HepG2 (cell line): ENCODE measurements around the gene NOL4L. TPM values are rescaled to one million over a fixed set of nuclear protein-coding genes. Genes with fewer than 3 reads are reported as not detected.
A peak's percentile ranks its signal among the peaks of the same experiment; 100 is the strongest.

Experiments
- CBX1 ChIP-seq: IDR thresholded peaks from one replicate; pipeline ENCODE4 v1.6.1; 2016; ENCODE audit warnings: antibody characterized with exemption, low read depth
- ETV5 ChIP-seq: IDR thresholded peaks from 2 replicates; pipeline ENCODE4 v1.6.1; 2018; ENCODE audit warnings: missing biosample characterization, missing genetic modification reagents, inconsistent platforms, borderline replicate concordance
- KLF9 ChIP-seq: IDR thresholded peaks from 2 replicates; pipeline ENCODE4 v1.6.1; 2016; ENCODE audit warnings: low read depth
- NFE2L1 ChIP-seq: sonication (generic); formaldehyde crosslinking; IDR thresholded peaks from 2 replicates; pipeline ENCODE4 v1.4.0; 2020; ENCODE audit warnings: missing genetic modification reagents, mild to moderate bottlenecking, borderline replicate concordance
- PPARG ChIP-seq: conservative IDR thresholded peaks from 2 replicates; pipeline ENCODE4 v1.6.1; 2016; ENCODE audit warnings: missing biosample characterization, missing genetic modification reagents
- SOX13 ChIP-seq, 3 experiments: fragments of 450-650 bp in 1 of 3; sonication (generic) in 1 of 3; formaldehyde crosslinking in 1 of 3; IDR thresholded peaks in 2 of 3; conservative IDR thresholded peaks in 1 of 3; 2 replicates each; pipeline versions ENCODE4 v1.5.0 to v1.6.1; 2016 to 2020; ENCODE audit warnings: antibody characterized with exemption in 1 of 3, mild to moderate bottlenecking in 1 of 3, missing compliant biosample characterization in 1 of 3, missing genetic modification reagents in 1 of 3, moderate library complexity in 1 of 3
- SP5 ChIP-seq: IDR thresholded peaks from 2 replicates; pipeline ENCODE4 v1.6.1; 2016; ENCODE audit warnings: low read depth, borderline replicate concordance
- SPEN ChIP-seq: sonication (generic); formaldehyde crosslinking; IDR thresholded peaks from 2 replicates; pipeline ENCODE4 v1.5.1; 2020; ENCODE audit warnings: low read depth, mild to moderate bottlenecking, missing genetic modification reagents
- SRF ChIP-seq: IDR thresholded peaks from 2 replicates; pipeline ENCODE4 v1.6.1; 2011; ENCODE audit warnings: mild to moderate bottlenecking, low read depth, low read length, moderate library complexity
- ZNF253 ChIP-seq: sonication (generic); formaldehyde crosslinking; IDR thresholded peaks from 2 replicates; pipeline ENCODE4 v1.8.0; 2022; ENCODE audit warnings: mild to moderate bottlenecking, missing genetic modification reagents, borderline replicate concordance
- ZNF605 ChIP-seq: sonication (generic); formaldehyde crosslinking; IDR thresholded peaks from 2 replicates; pipeline ENCODE4 v1.8.0; 2022; ENCODE audit warnings: mild to moderate bottlenecking, missing genetic modification reagents
- ZNF660 ChIP-seq: sonication (generic); formaldehyde crosslinking; IDR thresholded peaks from 2 replicates; pipeline ENCODE4 v1.5.1; 2020; ENCODE audit warnings: mild to moderate bottlenecking, low read depth, missing genetic modification reagents, borderline replicate concordance
- ZNF7 ChIP-seq: IDR thresholded peaks from 2 replicates; pipeline ENCODE4 v1.6.1; 2016; ENCODE audit warnings: missing biosample characterization, missing genetic modification reagents
- ZNF703 ChIP-seq: sonication (generic); formaldehyde crosslinking; IDR thresholded peaks from 2 replicates; pipeline ENCODE4 v1.5.1; 2020; ENCODE audit warnings: missing genetic modification reagents, mild to moderate bottlenecking, moderate library complexity, borderline replicate concordance
- ZNF773 ChIP-seq: sonication (generic); formaldehyde crosslinking; IDR thresholded peaks from 2 replicates; pipeline ENCODE4 v1.4.0; 2020; ENCODE audit warnings: missing genetic modification reagents, borderline replicate concordance
- ZNF777 ChIP-seq: sonication (generic); formaldehyde crosslinking; IDR thresholded peaks from 2 replicates; pipeline ENCODE4 v1.4.0; 2020; ENCODE audit warnings: missing genetic modification reagents
- ZXDC ChIP-seq: sonication (generic); formaldehyde crosslinking; IDR thresholded peaks from 2 replicates; pipeline ENCODE4 v1.5.0; 2020; ENCODE audit warnings: mild to moderate bottlenecking, missing genetic modification reagents
- polyA plus RNA-seq, 8 experiments: library from polyadenylated mRNA; depleted of rRNA in 3 of 8; stranded (reverse) in 7 of 8; unstranded in 1 of 8; fragments of >200 nt; fragmentation: Illumina TruSeq in 4 of 8; extraction: Trizol in 4 of 8; gene quantifications; 2 replicates each; pipeline versions ENCODE4 v1.2.1 to v1.2.3, GENCODE V29; 2011 to 2016; ENCODE audit warnings: low read depth in 4 of 8, missing spikeins in 1 of 8, mixed read lengths in 1 of 8; ENCODE audit not compliant: insufficient read depth in 1 of 8
- total RNA-seq, 5 experiments: library from RNA; depleted of rRNA; stranded (reverse); fragments of >200 nt; fragmentation: Illumina TruSeq; extraction: Trizol; gene quantifications; 2 replicates each; pipeline ENCODE4 v1.2.3, GENCODE V29; 2016; ENCODE audit warnings: low read depth in 1 of 5
- TF ChIP-seq, protein P1 (sequence below): sonication (generic); formaldehyde crosslinking; IDR thresholded peaks from 2 replicates; pipeline ENCODE4 v1.5.1; 2020; ENCODE audit warnings: missing genetic modification reagents, mild to moderate bottlenecking, borderline replicate concordance
- TF ChIP-seq, protein P2 (sequence below): sonication (generic); formaldehyde crosslinking; IDR thresholded peaks from 2 replicates; pipeline ENCODE4 v1.4.0; 2020; ENCODE audit warnings: mild to moderate bottlenecking, missing genetic modification reagents
- TF ChIP-seq, protein P3 (sequence below): sonication (generic); formaldehyde crosslinking; IDR thresholded peaks from 2 replicates; pipeline ENCODE4 v1.4.0; 2020; ENCODE audit warnings: low read depth, mild to moderate bottlenecking, missing genetic modification reagents
- TF ChIP-seq, protein P4 (sequence below): sonication (generic); formaldehyde crosslinking; IDR thresholded peaks from 2 replicates; pipeline ENCODE4 v1.4.0; 2020; ENCODE audit warnings: mild to moderate bottlenecking, missing genetic modification reagents

The NOL4L gene
- total and polyA plus RNA-seq, 2 of the 13 experiments (the other 11 are each of a cell fraction or from before 2014, with no cell fraction given), result 16.6 to 35.4 TPM

DNA sequence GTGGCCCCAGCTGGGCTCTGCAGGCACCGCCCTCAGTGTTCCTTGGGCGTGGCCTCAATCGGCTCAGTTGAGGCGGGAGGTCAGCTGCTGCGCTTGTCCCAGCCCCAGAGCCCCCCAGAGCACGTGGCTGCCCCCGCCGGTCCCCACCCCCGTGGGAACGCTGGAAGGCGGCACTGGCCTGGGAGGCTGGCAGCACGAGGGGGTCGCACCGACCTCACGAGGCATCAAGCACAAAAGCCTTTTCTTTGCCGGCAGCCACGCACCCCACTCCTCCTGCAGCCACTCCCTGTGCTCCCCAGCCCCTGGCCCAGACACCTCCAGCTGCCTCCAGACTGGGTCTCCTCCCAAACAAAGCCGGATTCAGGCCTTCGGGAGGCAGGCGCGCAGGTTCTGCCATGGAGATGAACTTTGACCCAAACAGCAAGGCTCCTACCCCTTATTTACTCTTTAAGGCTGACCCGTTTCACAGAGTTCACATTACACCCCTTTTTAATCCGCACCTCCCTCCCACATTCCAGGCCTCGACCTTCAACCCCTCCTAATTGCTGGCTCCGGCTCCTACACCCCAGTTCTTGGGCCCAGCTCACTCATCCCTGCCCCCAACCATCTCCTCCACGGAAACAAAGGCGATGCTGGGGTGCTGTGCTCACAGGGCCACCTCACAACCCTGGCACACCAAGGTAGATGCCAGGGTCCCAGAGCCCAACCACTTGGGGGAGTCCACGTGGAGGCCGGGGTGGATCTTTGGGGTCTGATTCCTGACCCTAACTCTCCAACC lies 111.7 kb downstream of the NOL4L start (continued):
- TF ChIP-seq, protein P1, sequence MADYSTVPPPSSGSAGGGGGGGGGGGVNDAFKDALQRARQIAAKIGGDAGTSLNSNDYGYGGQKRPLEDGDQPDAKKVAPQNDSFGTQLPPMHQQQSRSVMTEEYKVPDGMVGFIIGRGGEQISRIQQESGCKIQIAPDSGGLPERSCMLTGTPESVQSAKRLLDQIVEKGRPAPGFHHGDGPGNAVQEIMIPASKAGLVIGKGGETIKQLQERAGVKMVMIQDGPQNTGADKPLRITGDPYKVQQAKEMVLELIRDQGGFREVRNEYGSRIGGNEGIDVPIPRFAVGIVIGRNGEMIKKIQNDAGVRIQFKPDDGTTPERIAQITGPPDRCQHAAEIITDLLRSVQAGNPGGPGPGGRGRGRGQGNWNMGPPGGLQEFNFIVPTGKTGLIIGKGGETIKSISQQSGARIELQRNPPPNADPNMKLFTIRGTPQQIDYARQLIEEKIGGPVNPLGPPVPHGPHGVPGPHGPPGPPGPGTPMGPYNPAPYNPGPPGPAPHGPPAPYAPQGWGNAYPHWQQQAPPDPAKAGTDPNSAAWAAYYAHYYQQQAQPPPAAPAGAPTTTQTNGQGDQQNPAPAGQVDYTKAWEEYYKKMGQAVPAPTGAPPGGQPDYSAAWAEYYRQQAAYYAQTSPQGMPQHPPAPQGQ (CRISPR knock-in tag), result no peak
- peak; percentile 48 for TF ChIP-seq ETV5 (CRISPR knock-in tag)
- TF ChIP-seq SPEN (CRISPR knock-in tag), result peak; percentile 87
- TF ChIP-seq SRF, result peak; percentile 65; the same call in 1 of the 2 replicates
- TF ChIP-seq ZNF777 (CRISPR knock-in tag), result no peak
- TF ChIP-seq, protein P2, sequence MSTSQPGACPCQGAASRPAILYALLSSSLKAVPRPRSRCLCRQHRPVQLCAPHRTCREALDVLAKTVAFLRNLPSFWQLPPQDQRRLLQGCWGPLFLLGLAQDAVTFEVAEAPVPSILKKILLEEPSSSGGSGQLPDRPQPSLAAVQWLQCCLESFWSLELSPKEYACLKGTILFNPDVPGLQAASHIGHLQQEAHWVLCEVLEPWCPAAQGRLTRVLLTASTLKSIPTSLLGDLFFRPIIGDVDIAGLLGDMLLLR (CRISPR knock-in tag), result peak; percentile 57; the same call in 1 of the 2 replicates
- TF ChIP-seq, protein P3, sequence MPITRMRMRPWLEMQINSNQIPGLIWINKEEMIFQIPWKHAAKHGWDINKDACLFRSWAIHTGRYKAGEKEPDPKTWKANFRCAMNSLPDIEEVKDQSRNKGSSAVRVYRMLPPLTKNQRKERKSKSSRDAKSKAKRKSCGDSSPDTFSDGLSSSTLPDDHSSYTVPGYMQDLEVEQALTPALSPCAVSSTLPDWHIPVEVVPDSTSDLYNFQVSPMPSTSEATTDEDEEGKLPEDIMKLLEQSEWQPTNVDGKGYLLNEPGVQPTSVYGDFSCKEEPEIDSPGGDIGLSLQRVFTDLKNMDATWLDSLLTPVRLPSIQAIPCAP (CRISPR knock-in tag), result no peak
- no peak for TF ChIP-seq ZNF7
- TF ChIP-seq ZNF773 (CRISPR knock-in tag), result no peak
- no peak for TF ChIP-seq ZNF660
- TF ChIP-seq, protein P4, sequence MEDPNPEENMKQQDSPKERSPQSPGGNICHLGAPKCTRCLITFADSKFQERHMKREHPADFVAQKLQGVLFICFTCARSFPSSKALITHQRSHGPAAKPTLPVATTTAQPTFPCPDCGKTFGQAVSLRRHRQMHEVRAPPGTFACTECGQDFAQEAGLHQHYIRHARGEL (CRISPR knock-in tag), result 0 out of 2 replicates have a peak, but pooled peaks have one; percentile 31
- TF ChIP-seq NFE2L1 (CRISPR knock-in tag), result no peak
- no peak for TF ChIP-seq CBX1
- no peak; the same call in 1 of the 2 replicates for TF ChIP-seq SOX13 (IDR thresholded peaks at IDR 0.05)
- peak in 1 of 2 experiments; percentile 86; a peak in 2 of 4 replicates for TF ChIP-seq SOX13 (CRISPR knock-in tag; conservative IDR thresholded peaks at IDR 0.05 in 1 of 2, IDR thresholded peaks at IDR 0.05 in 1 of 2)
- peak; percentile 97 for TF ChIP-seq SP5 (CRISPR knock-in tag)
- no peak for TF ChIP-seq ZXDC (CRISPR knock-in tag)
- TF ChIP-seq ZNF703 (CRISPR knock-in tag), result 0 out of 2 replicates have a peak, but pooled peaks have one; percentile 17
- 0 out of 2 replicates have a peak, but pooled peaks have one; percentile 60 for TF ChIP-seq KLF9
- peak; percentile 93 for TF ChIP-seq PPARG (CRISPR knock-in tag)
- TF ChIP-seq ZNF605 (CRISPR knock-in tag), result no peak; the same call in 1 of the 2 replicates
- 0 out of 2 replicates have a peak, but pooled peaks have one; percentile 11 for TF ChIP-seq ZNF253 (CRISPR knock-in tag)
